ENCODE data around the gene FBXO36.

GRCh38 chr2:229943171-229943570 is 20.9 kb downstream of the FBXO36 start:
- no peak for TF ChIP-seq CTCF (conservative IDR thresholded peaks at IDR 0.05; ENCODE audit: low read depth, low read length)
- no peak for TF ChIP-seq NFE2L2 (IDR thresholded peaks at IDR 0.05; ENCODE audit: low read depth, low read length)
- TF ChIP-seq CEBPB (IDR thresholded peaks at IDR 0.05; ENCODE audit: low read depth, low read length): no peak
- no peak for TF ChIP-seq POLR2A (IDR thresholded peaks at IDR 0.05; ENCODE audit: low read depth, low read length)
- no peak for TF ChIP-seq RAD21 (IDR thresholded peaks at IDR 0.05; ENCODE audit: low read length)
- no peak for TF ChIP-seq USF2 (IDR thresholded peaks at IDR 0.05; ENCODE audit: low read depth, low read length)
- no peak for TF ChIP-seq CHD1 (IDR thresholded peaks at IDR 0.05; ENCODE audit: low read depth, low read length)
- no peak for TF ChIP-seq BHLHE40 (IDR thresholded peaks at IDR 0.05; ENCODE audit: low read depth, low read length)
- no peak for TF ChIP-seq MAFK (IDR thresholded peaks at IDR 0.05; ENCODE audit: low read depth, low read length)

All from IMR-90 (cell line).